Upper lobe of left lung (tissue), 4 donors: Measurements from ENCODE around the gene HELLS.

Experiments
- CTCF ChIP-seq, 6 experiments: fragments of 450-650 bp in 4 of 6; fragments of 200-600 bp in 2 of 6; sonication (generic) in 2 of 6; IDR thresholded peaks; one replicate each; pipeline ENCODE4 v1.5.1; 2016 to 2019; ENCODE audit warnings: antibody characterized with exemption in 6 of 6
- EP300 ChIP-seq, 4 donors: sonication (generic); formaldehyde crosslinking; IDR thresholded peaks; one replicate each; pipeline ENCODE4 v1.5.1; 2017; ENCODE audit warnings: antibody characterized with exemption in 4 of 4, control low read depth in 2 of 4
- POLR2A ChIP-seq, 4 donors: fragments of 450-650 bp; IDR thresholded peaks; one replicate each; pipeline ENCODE4 v1.5.1; 2016 to 2017; ENCODE audit warnings: antibody characterized with exemption in 4 of 4, mild to moderate bottlenecking in 2 of 4
- POLR2AphosphoS5 ChIP-seq, 2 donors: sonication (generic); formaldehyde crosslinking; IDR thresholded peaks; one replicate each; pipeline ENCODE4 v1.5.1; 2017; ENCODE audit warnings: antibody characterized with exemption in 2 of 2

- TF ChIP-seq CTCF (IDR thresholded peaks at IDR 0.05): no peak
- no peak for TF ChIP-seq EP300 (IDR thresholded peaks at IDR 0.05)
- TF ChIP-seq POLR2AphosphoS5 (IDR thresholded peaks at IDR 0.05): no peak
- no peak for TF ChIP-seq POLR2A (IDR thresholded peaks at IDR 0.05)
These were observed 98.8 kb downstream of the HELLS start for GRCh38 chr10:94644352-94644751.
